GM03348 (cell line): ENCODE measurements around the gene VWF.
"Not testable (repeated sequence)": the region's sequence is repeated elsewhere in the genome, so short reads cannot be mapped to it uniquely, and the experiment has no call there.

Experiments used
- DNase-seq: peaks from one replicate; pipeline ENCODE4 v3.0.0; 2012; ENCODE audit warnings: low spot score

VWF gene

DNA sequence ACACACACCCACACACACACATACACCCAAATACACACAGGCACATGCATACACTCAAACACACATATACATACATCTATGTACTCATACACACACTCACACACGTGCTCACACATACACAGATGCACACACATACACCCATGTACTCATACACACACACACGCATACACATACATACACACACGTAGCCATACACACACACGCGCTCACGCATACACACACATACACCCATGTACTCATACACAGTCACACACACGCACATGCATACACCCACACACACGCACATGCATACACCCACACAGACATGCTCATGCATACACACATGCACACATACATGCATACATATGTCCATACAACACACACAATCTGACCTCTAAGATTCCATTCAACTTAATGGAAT, 91.7 kb downstream of the VWF start:
- DNase-seq: no peak

DNA sequence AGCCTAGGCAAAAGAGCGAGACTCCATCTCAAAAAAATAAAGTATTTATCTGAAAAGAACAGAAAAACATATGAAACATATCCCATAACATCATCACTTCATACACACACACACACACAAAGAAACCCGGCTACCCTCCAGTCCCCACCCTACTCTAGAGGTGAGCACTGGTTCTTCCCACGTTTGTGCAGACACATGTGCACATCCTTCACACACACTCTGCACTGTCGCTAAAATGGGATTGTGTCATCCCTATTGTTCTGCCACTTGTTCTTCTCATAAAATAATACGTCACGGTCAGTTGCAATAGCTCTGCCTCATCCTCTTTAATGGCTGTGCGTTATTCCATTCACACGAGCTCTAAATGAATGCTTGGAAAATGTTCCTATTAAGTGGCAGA, 93.5 kb downstream of the VWF start:
- DNase-seq: no peak

DNA sequence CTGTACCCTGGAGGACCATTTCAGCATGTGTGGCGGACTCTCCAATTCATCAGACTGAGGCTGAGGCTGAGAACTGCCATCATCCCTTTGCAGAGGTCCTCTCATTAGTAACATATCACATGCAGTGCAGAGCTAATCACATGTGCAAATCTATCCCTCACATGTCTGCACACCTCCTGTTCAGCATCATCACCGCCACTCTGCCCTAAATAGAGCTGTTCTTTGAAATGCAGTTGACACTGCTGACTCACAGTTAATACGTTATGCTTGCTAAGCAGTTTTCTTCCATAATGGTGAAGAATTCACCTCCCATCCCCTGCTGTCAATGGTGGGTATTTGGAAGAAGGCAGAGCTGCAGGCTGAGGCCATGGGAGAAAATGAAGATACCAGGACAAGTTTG, 94.4 kb downstream of the VWF start:
- no peak for DNase-seq

DNA sequence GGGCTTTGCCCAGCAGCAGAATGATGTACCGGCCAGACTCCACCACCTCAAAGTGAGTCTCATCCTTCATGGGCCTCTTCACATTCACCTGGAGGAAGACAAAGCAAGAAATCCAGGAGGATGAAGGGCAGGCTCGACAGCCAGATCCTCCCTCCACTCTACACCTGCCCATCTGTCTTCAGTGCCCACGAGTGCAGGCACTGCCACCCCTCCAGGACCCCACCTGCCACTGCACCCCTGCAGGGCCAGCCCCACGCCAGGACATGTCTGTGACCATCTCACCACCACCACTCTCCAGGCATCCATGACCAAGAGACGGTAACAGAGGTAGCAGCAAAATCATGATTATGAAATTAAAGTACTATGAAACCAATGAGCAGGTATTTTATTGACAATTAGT, 95.1 kb downstream of the VWF start:
- no peak for DNase-seq

DNA sequence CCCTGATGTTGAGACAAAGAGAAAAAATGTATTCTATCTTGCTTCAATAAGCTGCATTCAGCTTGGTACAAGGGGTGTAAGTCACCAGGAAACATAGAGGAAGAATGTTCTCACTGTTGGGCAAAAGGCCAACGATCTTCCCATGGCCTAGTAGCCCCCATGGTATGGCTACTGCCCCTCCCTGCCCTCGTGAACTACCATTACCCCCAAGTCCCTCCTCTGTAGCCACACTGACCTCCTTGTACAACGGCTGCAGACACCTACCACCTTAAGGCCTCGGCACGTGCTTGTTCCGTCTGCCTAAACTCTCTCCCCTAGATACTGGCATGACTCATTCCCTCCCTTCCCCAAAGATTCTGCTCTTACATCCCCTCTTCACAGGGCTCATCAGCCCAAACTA, 97.5 kb downstream of the VWF start:
- DNase-seq: no peak

DNA sequence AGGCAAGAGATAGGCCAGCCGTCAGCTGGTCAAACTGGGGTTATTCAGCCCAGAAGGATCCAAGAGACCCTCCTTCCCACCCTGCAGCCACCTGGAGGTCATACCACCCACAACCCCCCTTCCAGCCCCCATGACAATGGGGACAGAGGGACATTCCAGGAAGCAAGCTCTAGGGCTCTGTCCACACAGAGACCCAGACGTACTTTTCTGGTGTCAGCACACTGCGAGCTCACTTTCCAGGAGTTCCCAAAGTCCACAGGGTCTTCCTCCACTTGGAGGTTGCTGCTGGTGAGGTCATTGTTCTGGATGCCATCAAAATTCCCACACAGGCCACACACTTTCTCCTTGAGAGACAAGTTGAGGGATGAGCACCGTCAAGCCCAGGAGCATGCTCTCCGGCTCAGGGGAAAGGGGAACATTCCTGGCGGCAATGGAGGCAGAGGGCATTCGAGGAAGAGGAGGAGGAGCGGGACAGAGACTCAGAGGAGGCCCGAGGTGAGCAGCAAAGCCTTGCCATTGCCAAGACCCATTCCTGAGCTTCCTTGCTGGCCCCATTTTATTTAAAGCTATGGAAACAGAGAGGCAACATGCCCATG, 98.7 kb downstream of the VWF start:
- DNase-seq: not testable (repeated sequence)

GRCh38 chr12:6024066-6024465, 100.4 kb downstream of the VWF start:
- DNase-seq: not testable (repeated sequence)

GRCh38 chr12:6020930-6021329, 103.5 kb downstream of the VWF start:
- no peak for DNase-seq

DNA sequence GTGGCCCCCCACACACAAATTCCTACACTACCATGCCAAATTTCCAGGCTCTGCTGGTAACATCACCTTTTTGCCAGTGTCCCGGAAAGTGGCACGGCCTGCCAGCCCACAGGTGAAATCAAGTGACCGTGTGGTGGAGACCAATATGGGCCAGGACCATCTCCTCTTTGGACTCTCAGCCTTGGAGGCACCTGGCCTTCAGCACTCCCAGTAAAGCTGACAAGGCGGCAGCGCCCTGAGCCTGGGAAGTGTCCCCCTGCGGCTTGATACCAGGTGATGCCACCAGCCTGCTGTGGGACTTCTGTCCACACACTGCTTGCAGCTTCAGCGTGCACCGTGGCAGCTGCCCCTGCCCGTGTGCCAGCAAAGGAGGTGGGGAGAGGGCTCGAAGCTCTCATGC, 104.0 kb downstream of the VWF start:
- not testable (repeated sequence) for DNase-seq

GRCh38 chr12:6019256-6019655, 105.2 kb downstream of the VWF start:
- DNase-seq: not testable (repeated sequence)

GRCh38 chr12:6018265-6018664, 106.2 kb downstream of the VWF start:
- DNase-seq: no peak

GRCh38 chr12:6016756-6017155, 107.7 kb downstream of the VWF start:
- no peak for DNase-seq

- DNase-seq: not testable (repeated sequence)
Observed at GRCh38 chr12:6016004-6016403, 108.5 kb downstream of the VWF start.

DNA sequence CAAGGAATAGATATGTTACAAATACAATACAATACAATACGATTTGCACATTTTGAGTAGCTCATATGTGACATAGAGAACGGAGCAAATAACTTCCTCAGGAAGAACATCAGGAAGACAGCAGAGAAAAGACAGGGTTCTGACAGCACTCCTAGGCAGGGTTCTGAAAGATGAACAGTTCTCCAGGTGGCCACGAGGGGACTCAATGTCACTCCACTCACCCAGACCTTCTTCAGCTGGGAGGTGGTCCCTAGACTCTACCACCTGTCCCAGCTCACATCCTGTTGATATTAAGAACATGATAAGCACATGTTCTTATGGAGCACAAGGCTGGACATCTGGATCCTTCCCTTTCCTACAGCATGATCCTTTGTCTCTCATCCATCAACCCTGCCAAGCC, 109.2 kb downstream of the VWF start:
- not testable (repeated sequence) for DNase-seq

DNA sequence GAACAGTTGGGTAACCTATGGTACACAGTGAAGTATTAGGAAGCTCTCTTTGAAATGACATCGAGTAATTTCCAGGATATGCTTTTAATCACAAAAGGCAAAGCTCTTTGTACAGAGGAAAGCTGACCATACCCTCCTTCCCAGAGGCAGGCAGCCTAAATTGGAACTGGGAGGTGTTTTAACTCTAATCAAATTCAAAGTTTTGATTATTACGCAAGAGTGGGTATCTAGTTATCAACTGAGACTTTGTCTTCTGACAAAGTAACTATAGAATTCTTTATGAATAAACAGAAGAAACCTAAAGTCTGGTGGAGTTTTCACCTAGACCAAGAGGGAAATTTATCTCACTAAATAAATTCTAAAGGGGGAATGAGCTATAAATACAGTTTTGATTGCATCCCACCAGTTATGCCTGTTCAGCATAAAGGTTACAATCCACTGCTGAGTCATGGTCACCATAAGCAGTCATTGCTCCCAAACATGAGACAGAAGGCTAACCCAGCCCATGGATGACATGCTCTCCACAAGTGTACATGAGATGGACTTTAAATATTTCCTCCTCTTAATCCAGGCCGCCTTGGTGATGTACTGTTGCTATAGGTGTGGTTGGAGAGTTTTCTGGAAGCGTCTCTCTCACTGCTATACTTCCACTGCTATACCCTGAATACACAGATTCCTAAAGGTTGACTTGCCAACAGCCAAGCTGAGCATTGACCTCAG, 113.7 kb downstream of the VWF start:
- not testable (repeated sequence) for DNase-seq

- DNase-seq: no peak
Observed at GRCh38 chr12:5997260-5997659, 127.2 kb downstream of the VWF start.

DNA sequence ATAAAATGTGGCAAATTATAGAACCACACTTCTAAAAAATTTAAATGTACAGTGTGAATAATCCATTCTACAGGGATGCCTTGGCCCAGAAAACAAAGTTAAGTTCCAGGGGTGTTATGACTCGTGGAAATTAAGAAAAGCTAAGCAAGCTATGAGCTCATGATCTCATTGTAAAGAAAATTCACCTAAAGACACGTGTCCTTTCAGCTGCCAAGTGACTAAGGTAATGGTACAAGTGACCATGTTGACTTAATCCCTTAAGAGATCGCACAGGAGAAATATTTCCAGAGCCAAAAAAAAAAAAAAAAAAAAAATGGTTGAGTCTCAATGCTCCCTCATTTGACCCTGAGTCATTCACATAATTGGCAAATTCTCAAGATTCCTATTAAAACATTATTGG, 128.0 kb downstream of the VWF start:
- DNase-seq: no peak

DNA sequence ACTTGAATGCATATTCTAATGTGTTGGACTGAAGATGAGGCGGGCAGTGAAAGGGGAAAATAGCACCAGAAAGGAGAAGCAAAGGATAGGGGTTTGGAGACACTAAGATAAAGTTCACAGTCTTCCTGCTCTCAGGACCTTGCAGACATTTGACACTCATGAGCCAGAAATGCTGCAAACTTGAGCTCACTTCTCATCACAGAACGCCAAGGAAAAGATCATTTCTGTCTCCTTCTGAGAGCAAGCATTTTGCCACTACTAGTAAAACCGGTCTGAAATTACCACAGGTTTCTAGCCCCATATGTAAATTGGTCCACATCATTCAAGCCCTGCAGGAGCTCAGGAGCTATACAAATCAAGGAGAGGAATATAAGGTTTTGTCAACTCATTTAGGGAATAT, 134.8 kb downstream of the VWF start:
- no peak for DNase-seq

- DNase-seq: peak; percentile 93
Observed at GRCh38 chr12:5988659-5989116, 135.8 kb downstream of the VWF start.

DNA sequence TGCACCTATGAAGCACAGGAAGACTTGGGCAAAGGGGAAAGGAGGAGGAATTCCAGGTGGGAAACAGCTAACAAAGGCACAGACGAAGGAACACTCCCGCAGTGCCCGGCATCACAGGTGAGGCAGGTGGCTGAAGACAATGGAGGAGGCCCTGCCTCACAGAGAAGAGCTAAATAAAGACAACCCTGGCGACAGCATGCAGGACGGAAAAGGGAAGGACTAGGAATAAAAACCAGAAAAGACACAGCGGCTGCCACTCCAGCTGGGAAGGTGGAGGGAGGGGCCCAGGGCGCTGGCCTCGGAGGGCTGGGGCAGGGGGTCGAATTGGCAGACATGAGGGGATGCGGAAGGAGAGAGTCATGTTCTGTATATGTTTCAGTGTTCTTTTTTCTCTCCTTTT, 136.4 kb downstream of the VWF start:
- no peak for DNase-seq

- DNase-seq: no peak
Observed at GRCh38 chr12:5987573-5987972, 136.9 kb downstream of the VWF start.

GRCh38 chr12:5985471-5985870, 139.0 kb downstream of the VWF start:
- DNase-seq: no peak

DNA sequence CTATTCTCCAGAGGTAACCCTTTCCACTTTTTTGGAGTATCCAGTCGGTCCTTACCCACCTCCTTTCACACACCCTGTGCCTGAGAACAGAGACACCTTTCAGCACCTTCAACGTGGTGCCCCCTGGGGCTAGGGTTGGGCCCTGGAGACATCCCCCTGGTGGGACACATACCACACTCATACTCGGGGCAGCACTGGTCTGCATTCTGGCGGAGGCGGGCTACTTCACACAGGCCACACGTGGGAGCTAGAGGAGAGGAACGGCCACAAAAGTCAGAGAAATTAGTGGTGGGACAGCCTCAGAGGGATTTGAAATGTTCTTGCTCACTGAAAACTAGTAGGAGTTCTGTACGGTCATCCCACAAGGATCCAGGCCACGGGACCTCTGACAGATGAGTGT, 139.6 kb downstream of the VWF start:
- no peak for DNase-seq

- DNase-seq: no peak
Observed at GRCh38 chr12:5982106-5982505, 142.4 kb downstream of the VWF start.
